ENCODE measurements around the gene PTPN23. TPM values are rescaled to one million over a fixed set of nuclear protein-coding genes. Genes with fewer than 3 reads are reported as not detected.

PTPN23 gene
- total and polyA plus RNA-seq, 9 of the 15 experiments (the other 6 are each of a cell fraction or from before 2014, with no cell fraction given), result 0.41 to 58.7 (median 7.2) TPM

- no peak for ATAC-seq
- intact Hi-C loops (cut with micrococcal nuclease), result loop anchor here (5.0 kb wide), 1 partner anchor 729 kb away; no protein-coding TSS in a partner anchor
- BruUV-seq (replicated peaks), result no TSS peak
Measured at GRCh38 chr3:47423548-47424145, 42.8 kb downstream of the PTPN23 start.

More at GRCh38 chr3:47423548-47424145, 42.8 kb downstream of the PTPN23 start:
- Histone ChIP-seq H3K4me1 (replicated peaks in 1 of 2; ENCODE audit: control insufficient read depth in 2 of 2, insufficient read depth in 2 of 2, low read length in 2 of 2) (peaks cover 6 to 37% of the 10 kb centered on the region in 2 experiments; a peak in 3 of 5 replicates), H2AFZ (ENCODE audit: low read depth, low read length) (no peak overlapping the region), H3K4me2 (ENCODE audit: insufficient read depth, low read length) (no peak overlapping the region), H3K9ac (ENCODE audit: insufficient read depth in 1 of 2, low read depth in 2 of 2, low read length in 2 of 2) (peak overlapping the region in 1 of 2 experiments; percentile 73; a peak in 2 of 4 replicates), H4K20me1 (replicated peaks; ENCODE audit: control insufficient read depth, insufficient read depth, low read length) (peaks cover 4% of the 10 kb centered on the region; the same call in 1 of the 2 replicates), H3K9me3 (replicated peaks; ENCODE audit: control insufficient read depth, insufficient read depth, low read depth, low read length) (no peaks in the 10 kb centered on the region), H3K4me3 (no peak overlapping the region), H3K79me2 (ENCODE audit: control insufficient read depth, insufficient read depth, low read length) (no peaks in the 10 kb centered on the region; the same call in 2 of the 3 replicates), H3K9me1 (ENCODE audit: control insufficient read depth, insufficient read depth, low read length) (no peaks in the 10 kb centered on the region), H3K36me3 (ENCODE audit: control insufficient read depth, insufficient read depth, low read length) (peaks cover 87% of the 10 kb centered on the region), H3K27me3 (ENCODE audit: control insufficient read depth in 2 of 2, insufficient read depth in 2 of 2, low read length in 2 of 2) (no peaks in the 10 kb centered on the region), H3K27ac (ENCODE audit: extremely low read depth, low read depth, low read length) (no peak overlapping the region)
- FAIRE-seq, result no peak
- in situ Hi-C loops (cut with MboI), result loop anchor here (5.0 kb wide), 2 partner anchors 89 to 364 kb away; partner anchors contain the start of gene ELP6
- TF ChIP-seq TAL1 (IDR thresholded peaks at IDR 0.05) (no peak), GTF2F1 (IDR thresholded peaks at IDR 0.05; ENCODE audit: low read depth, low read length) (no peak), RNF2 (IDR thresholded peaks at IDR 0.05) (no peak)
- TF ChIP-seq, protein P1, sequence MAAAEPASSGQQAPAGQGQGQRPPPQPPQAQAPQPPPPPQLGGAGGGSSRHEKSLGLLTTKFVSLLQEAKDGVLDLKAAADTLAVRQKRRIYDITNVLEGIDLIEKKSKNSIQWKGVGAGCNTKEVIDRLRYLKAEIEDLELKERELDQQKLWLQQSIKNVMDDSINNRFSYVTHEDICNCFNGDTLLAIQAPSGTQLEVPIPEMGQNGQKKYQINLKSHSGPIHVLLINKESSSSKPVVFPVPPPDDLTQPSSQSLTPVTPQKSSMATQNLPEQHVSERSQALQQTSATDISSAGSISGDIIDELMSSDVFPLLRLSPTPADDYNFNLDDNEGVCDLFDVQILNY (CRISPR knock-in tag; IDR thresholded peaks at IDR 0.05), result no peak
- POLR2A ChIA-PET, result interaction anchor here (0.6 to 1.6 kb wide), 4 partner anchors 8 to 340 kb away, joined by 3 to 6 read pairs (median 4); no protein-coding TSS in a partner anchor
- CTCF ChIA-PET (ENCODE audit: low intra/inter-chr PET ratio), result no interaction called here
- 88% methylated on average over 8 of the region's 8 CpGs for WGBS (ENCODE audit: insufficient coverage, low coverage, missing lambda C conversion rate)
- no peak for DNase-seq (ENCODE audit: extremely low read depth in 1 of 4, low spot score in 3 of 4)
